ENCODE measurements around the gene DAB1.

GRCh38 chr1:57281324-57281723 lies 142.5 kb downstream of the DAB1 start:
- no peak for TF ChIP-seq CTCF (IDR thresholded peaks at IDR 0.05)
- no peak for TF ChIP-seq POLR2AphosphoS5 (IDR thresholded peaks at IDR 0.05)
- no peak for TF ChIP-seq POLR2A (IDR thresholded peaks at IDR 0.05)

Data from transverse colon (tissue), 4 donors.